Progenitor cell of endocrine pancreas (in vitro differentiated cells): ENCODE data around the gene ZBED6. TPM values are rescaled to one million over a fixed set of nuclear protein-coding genes. Genes with fewer than 3 reads are reported as not detected.

Experiments used
- DNase-seq: peaks from one replicate; pipeline ENCODE4 v3.0.0; 2021; ENCODE audit warnings: low spot score; ENCODE audit not compliant: unreplicated experiment
- H3K27ac Mint-ChIP-seq: 2 replicates; pipeline ENCODE4 v1.8.0; 2021; ENCODE audit warnings: mild to moderate bottlenecking, moderate library complexity, mixed read lengths
- H3K27me3 Mint-ChIP-seq: 2 replicates; pipeline ENCODE4 v1.8.0; 2021; ENCODE audit warnings: mixed read lengths
- H3K36me3 Mint-ChIP-seq: 2 replicates; pipeline ENCODE4 v1.8.0; 2022; ENCODE audit warnings: mixed read lengths; ENCODE audit not compliant: insufficient read depth
- H3K4me1 Mint-ChIP-seq: 2 replicates; pipeline ENCODE4 v1.8.0; 2021; ENCODE audit warnings: low read depth, mixed read lengths
- H3K4me3 Mint-ChIP-seq: 2 replicates; pipeline ENCODE4 v1.8.0; 2021; ENCODE audit warnings: low read depth, mild to moderate bottlenecking, moderate library complexity, mixed read lengths
- H3K9me3 Mint-ChIP-seq: 2 replicates; pipeline ENCODE4 v1.8.0; 2021; ENCODE audit warnings: low read depth, mixed read lengths
- CTCF ChIP-seq: fragments of 200-600 bp; sonication (generic); IDR thresholded peaks from one replicate; pipeline ENCODE4 v1.5.0; 2021; ENCODE audit warnings: antibody characterized with exemption, mild to moderate bottlenecking; ENCODE audit not compliant: unreplicated experiment
- total RNA-seq: library from RNA; stranded (reverse); gene quantifications from 2 replicates; pipeline ENCODE4 v1.2.1, GENCODE V29; 2021

Gene ZBED6
- total RNA-seq, 1 donor from 2014 or later = 36.1 TPM

- H3K9me3 Mint-ChIP-seq = peaks cover 4% of the 10 kb centered on the region
- H3K4me1 Mint-ChIP-seq = peaks cover 2% of the 10 kb centered on the region
- no peak for DNase-seq
- no peaks in the 10 kb centered on the region for H3K27me3 Mint-ChIP-seq
- H3K4me3 Mint-ChIP-seq = no peak overlapping the region
- H3K27ac Mint-ChIP-seq = no peak overlapping the region
- TF ChIP-seq CTCF = no peak
- peaks cover 54% of the 10 kb centered on the region for H3K36me3 Mint-ChIP-seq
Measured at GRCh38 chr1:203843435-203843834, 48.0 kb downstream of the ZBED6 start.

Other genes starting within 250 kb of the ZBED6 start
- gene ATP2B4, start 168.8 kb upstream of the ZBED6 start, total RNA-seq = 39.2 and 40.8 TPM in 2 replicates
- not detected in 2 replicates for gene LAX1, start 30.4 kb upstream of the ZBED6 start, total RNA-seq
- gene ZC3H11A, start within 50 bp of the ZBED6 start, total RNA-seq = 98.9 and 100 TPM in 2 replicates
- gene SNRPE, start 66.0 kb downstream of the ZBED6 start, total RNA-seq = 240 and 253 TPM in 2 replicates